Muscle layer of colon (tissue), 2 donors: Measurements from ENCODE around the gene CCDC87.

Experiments
- H3K27ac ChIP-seq: one replicate; pipeline ENCODE4 v1.7.0; 2013; ENCODE audit warnings: low read depth, mild to moderate bottlenecking, low read length, moderate library complexity
- H3K27me3 ChIP-seq, 2 donors: one replicate each; pipeline ENCODE4 v1.7.0; 2013; ENCODE audit warnings: low read length in 2 of 2, mild to moderate bottlenecking in 2 of 2; ENCODE audit not compliant: insufficient read depth in 2 of 2, control insufficient read depth in 1 of 2
- H3K36me3 ChIP-seq: one replicate; pipeline ENCODE4 v1.7.0; 2013; ENCODE audit warnings: mild to moderate bottlenecking, low read length; ENCODE audit not compliant: insufficient read depth
- H3K4me1 ChIP-seq: one replicate; pipeline ENCODE4 v1.7.0; 2013; ENCODE audit warnings: mild to moderate bottlenecking, low read length; ENCODE audit not compliant: insufficient read depth
- H3K4me3 ChIP-seq, 2 donors: one replicate each; pipeline ENCODE4 v1.7.0; 2013; ENCODE audit warnings: low read length in 2 of 2, low read depth in 1 of 2, mild to moderate bottlenecking in 1 of 2, moderate library complexity in 1 of 2
- H3K9ac ChIP-seq: one replicate; pipeline ENCODE4 v1.7.0; 2013; ENCODE audit warnings: low read length
- H3K9me3 ChIP-seq: one replicate; pipeline ENCODE4 v1.7.0; 2013; ENCODE audit warnings: mild to moderate bottlenecking, low read length
- donor health status: abdominal sarcoma.
- donor health status: Adenocarcinoma of cecum.

CCDC87 gene

DNA sequence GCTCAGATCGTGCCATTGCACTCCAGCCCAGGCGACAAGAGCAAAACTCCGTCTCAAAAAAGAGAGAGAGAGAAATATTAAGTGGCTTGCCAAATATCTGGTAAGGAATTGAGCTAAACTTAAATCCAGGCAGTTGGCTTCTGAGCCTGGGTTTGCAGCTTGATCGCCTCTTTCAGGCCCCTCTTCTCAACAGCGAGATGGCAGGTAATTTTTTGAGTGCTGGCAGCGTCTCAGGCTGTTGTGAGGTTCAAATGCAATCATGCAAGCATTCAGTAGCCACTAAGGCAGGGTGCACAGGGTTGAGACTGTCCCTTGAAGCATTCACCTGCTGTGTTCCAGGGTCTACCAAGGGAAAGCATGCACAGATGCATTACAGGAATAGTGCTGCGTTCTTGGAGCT is 23.8 kb downstream of the CCDC87 start:
- H3K27me3 ChIP-seq = no peaks in the 10 kb centered on the region
- no peak overlapping the region for H3K27ac ChIP-seq
- no peaks in the 10 kb centered on the region for H3K9me3 ChIP-seq
- H3K36me3 ChIP-seq = peaks cover 4% of the 10 kb centered on the region
- peak overlapping the region in 1 of 2 donors; percentile 70 for H3K4me3 ChIP-seq
- H3K9ac ChIP-seq = no peak overlapping the region
- H3K4me1 ChIP-seq = peaks cover 14% of the 10 kb centered on the region

DNA sequence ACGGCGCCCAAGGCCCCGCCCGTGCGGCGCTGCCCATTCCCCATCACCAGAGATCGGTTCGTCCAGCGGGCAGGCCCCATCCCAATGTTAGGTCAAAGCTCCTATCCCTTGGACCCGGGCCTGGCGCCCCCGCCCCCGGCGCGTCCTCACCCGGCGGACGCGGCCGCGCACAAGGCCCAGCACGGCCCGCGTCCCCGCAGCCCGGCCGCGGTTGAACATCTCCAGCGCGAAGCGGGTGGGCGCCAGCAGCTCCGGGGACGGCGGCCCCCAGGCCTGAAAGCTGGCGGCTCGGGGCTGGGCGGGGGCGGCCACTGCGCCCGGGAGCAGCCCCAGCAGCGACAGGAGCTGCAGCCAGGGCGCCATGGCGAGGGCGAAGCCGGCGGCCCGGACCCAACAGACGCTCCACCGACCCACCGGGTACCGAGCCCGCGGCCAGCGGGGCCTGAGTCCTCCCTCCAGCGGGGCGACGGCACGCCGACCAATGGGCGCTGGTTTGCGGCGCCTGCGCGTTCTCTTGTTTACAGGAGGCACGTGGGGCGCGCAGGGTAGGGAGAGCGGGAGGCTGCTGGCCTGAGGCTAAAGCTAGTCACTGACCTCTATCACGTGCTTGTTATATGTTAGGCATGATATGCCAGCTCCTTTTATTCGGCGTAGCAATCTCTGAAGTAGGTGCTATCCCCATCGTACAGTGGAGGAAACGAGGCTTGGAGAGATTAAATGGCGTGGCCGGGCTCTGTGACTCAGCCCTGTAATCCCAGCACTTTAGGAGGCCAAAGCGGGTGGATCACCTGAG is 24.5 kb downstream of the CCDC87 start, which contains the start of gene CTSF:
CTSF (minus strand) TSS at position 483 of the 793 bp plus-strand sequence; CDS start at position 363, 120 bp downstream.
- Histone ChIP-seq H3K9me3 (no peaks in the 10 kb centered on the region), H3K36me3 (peaks cover 4% of the 10 kb centered on the region), H3K27me3 (no peaks in the 10 kb centered on the region), H3K4me1 (peaks cover 14% of the 10 kb centered on the region), H3K4me3 (peak within 1 kb of the TSS; percentile 38 to 70), H3K9ac (no peak within 1 kb of the TSS), H3K27ac (peak within 1 kb of the TSS; percentile 52)

DNA sequence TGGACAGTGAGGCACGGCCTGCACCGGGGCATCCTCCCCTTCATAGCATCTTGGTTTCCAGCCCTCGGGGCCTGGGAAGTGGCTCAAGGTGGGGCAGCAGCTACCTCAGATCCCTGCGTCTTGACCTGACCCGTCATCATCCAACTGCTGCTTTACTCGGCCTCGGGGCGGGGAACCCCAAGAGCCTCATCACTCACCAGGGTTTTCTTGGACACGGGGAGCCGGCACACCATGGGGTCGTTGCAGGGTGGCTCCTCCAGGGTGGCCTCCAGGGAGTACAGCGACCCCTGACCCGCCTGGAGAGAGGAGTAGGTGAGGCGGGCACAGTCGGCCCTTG is 25.1 kb downstream of the CCDC87 start:
- H3K36me3 ChIP-seq = peaks cover 4% of the 10 kb centered on the region
- H3K27ac ChIP-seq = no peak overlapping the region
- H3K4me1 ChIP-seq = peaks cover 14% of the 10 kb centered on the region
- peak overlapping the region; percentile 38 to 70 for H3K4me3 ChIP-seq
- H3K27me3 ChIP-seq = no peaks in the 10 kb centered on the region
- no peaks in the 10 kb centered on the region for H3K9me3 ChIP-seq
- no peak overlapping the region for H3K9ac ChIP-seq

DNA sequence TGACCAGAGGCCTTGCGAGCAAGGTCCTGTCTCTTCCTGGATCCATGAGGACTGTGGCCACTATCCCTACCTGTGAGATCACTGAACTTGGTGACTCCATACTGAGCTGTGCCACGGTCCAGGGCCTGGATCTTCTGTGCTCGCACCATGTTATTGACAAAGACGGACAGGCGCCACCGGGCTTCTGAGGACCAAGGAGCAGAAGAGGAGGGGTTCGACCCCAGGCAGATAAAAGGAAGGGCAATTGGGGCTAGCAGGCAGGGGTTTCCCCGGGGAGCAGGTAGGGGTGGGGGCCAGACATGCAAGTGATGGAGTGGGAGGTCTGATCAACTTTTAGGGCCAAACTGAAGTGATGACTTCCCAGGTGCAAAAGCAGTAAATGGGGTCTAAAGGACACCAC is 26.6 kb downstream of the CCDC87 start:
- Histone ChIP-seq H3K27ac (no peak overlapping the region), H3K4me1 (peaks cover 14% of the 10 kb centered on the region), H3K9ac (no peak overlapping the region), H3K4me3 (no peak overlapping the region), H3K36me3 (peaks cover 4% of the 10 kb centered on the region), H3K9me3 (no peaks in the 10 kb centered on the region), H3K27me3 (no peaks in the 10 kb centered on the region)

DNA sequence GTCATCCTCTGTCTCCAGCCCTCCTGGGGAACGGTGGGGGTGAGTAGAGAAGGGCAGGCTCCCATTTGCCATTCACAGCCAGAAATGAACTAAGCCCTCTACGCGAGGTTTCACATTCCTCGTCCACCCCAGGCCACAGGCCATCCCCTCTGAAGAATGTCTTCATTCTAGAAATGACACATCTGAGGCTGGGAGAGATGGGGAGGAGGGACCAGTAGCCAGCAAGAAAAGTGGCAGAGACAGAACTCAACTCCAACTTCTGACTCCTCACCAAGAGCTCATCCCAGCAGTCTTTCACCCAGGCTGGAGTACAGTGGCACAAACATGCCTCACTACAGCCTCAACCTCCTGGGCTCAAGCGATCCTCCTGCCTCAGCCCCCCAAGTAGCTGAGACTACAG is 27.9 kb downstream of the CCDC87 start:
- Histone ChIP-seq H3K4me3 (no peak overlapping the region), H3K4me1 (peaks cover 14% of the 10 kb centered on the region), H3K27me3 (no peaks in the 10 kb centered on the region), H3K27ac (no peak overlapping the region), H3K9me3 (no peaks in the 10 kb centered on the region), H3K9ac (no peak overlapping the region), H3K36me3 (peaks cover 4% of the 10 kb centered on the region)

DNA sequence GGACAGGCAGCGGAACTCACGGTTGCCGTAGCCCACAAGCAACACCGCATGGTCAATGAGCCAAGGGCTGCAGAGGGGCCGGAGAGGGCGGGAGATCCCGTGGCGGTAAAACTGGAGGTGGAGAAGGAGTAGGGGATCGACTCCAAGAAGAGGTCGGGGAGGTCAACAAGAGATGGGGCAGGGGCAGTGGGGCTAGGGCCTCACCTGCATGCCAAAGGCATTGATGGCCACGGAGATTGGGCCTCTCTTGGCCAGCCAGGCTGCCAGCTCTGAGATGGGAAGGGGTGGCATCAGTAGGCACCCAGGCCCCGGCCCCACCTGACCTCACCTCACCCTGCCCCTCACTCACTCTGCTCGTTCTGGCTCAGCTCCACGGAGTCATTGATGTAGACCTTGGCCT is 28.3 kb downstream of the CCDC87 start:
- H3K4me3 ChIP-seq = no peak overlapping the region
- H3K27me3 ChIP-seq = no peaks in the 10 kb centered on the region
- peaks cover 14% of the 10 kb centered on the region for H3K4me1 ChIP-seq
- H3K9ac ChIP-seq = no peak overlapping the region
- H3K9me3 ChIP-seq = no peaks in the 10 kb centered on the region
- H3K27ac ChIP-seq = no peak overlapping the region
- H3K36me3 ChIP-seq = peaks cover 4% of the 10 kb centered on the region

DNA sequence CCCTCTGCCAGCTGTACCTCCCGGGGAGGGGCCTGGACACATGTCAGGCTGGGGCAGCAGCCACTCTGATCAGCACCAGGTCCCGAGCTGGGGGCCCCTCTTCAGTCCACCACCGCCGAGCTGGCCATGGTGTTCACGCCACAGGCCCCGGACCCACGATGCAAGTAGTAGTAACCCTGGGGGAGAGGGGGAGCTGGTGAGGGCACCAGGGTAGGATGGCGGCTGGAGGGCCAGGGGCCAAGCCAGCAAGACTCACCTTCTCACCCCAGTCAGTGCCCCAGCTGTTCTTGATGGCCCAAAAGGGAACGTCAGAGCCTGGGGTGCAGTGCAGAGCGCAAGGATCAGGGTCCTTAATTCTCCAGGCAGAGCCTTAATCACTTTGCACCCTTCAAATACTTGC is 29.0 kb downstream of the CCDC87 start:
- no peak overlapping the region for H3K9ac ChIP-seq
- H3K36me3 ChIP-seq = peaks cover 4% of the 10 kb centered on the region
- no peak overlapping the region for H3K27ac ChIP-seq
- no peaks in the 10 kb centered on the region for H3K9me3 ChIP-seq
- no peak overlapping the region for H3K4me3 ChIP-seq
- peaks cover 16% of the 10 kb centered on the region for H3K4me1 ChIP-seq
- H3K27me3 ChIP-seq = no peaks in the 10 kb centered on the region

DNA sequence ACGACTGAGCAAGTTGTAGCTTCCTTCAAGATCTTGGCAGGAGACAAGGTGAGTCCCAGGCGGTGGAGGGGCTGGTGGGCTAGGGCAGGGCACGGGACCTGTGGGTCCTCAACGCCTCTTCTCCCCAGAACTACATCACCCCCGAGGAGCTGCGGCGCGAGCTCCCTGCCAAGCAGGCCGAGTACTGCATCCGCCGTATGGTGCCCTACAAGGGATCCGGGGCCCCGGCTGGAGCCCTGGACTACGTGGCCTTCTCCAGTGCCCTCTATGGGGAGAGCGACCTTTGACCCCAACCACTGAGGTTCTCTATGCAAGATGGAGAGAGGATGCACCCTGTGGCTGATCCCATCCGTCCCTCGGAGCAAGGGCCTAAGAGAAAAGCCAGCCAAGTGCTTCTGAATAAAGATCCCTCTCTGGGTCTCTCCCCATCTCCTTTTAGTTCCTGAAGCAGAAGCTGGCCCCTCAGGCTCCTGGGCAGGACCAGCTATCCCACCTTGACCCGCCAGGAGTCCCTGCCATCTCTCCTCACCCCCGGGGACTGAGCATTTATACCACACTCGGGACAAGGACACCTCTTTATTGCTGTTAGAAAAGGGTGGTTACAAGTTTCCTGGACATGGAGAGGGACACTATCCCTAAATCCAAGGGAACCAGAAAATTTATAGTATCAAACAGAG is 29.8 kb downstream of the CCDC87 start:
- H3K27me3 ChIP-seq = no peaks in the 10 kb centered on the region
- H3K4me1 ChIP-seq = peaks cover 14% of the 10 kb centered on the region
- H3K36me3 ChIP-seq = peaks cover 4% of the 10 kb centered on the region
- no peak overlapping the region for H3K4me3 ChIP-seq
- no peak overlapping the region for H3K9ac ChIP-seq
- no peak overlapping the region for H3K27ac ChIP-seq
- no peaks in the 10 kb centered on the region for H3K9me3 ChIP-seq

DNA sequence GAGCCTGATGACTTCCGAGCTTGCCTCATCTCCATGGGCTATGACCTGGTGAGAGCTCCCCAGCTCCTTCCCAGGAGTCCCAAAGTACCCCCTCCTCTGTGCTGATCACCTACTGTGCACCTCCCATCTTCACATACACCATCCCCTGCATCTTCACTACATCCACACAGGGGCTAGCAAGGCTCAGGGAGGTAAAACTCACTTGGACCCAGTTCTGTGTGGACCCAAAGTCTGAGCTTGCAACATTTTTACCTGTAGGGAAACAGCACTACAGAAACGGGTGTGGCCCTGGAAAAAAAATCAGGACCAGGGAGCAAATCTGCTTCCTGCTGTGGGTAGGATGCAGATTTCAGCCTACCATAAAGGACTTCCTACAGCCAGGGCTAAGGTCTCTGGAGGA is 30.6 kb downstream of the CCDC87 start:
- H3K27me3 ChIP-seq = no peaks in the 10 kb centered on the region
- H3K9ac ChIP-seq = no peak overlapping the region
- no peaks in the 10 kb centered on the region for H3K9me3 ChIP-seq
- H3K4me3 ChIP-seq = no peak overlapping the region
- H3K36me3 ChIP-seq = peaks cover 4% of the 10 kb centered on the region
- H3K4me1 ChIP-seq = peaks cover 7% of the 10 kb centered on the region
- no peak overlapping the region for H3K27ac ChIP-seq

DNA sequence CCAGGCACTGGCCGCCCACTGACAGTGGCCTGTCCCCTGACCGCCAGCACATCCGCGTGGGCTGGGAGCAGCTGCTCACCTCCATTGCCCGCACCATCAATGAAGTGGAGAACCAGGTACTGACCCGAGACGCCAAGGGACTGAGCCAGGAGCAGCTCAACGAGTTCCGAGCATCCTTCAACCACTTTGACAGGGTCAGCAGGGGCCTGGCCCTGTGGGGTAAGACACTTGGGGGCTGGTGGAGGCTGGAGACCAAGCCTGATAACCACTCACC is 31.0 kb downstream of the CCDC87 start:
- peaks cover 4% of the 10 kb centered on the region for H3K36me3 ChIP-seq
- H3K27ac ChIP-seq = no peak overlapping the region
- peaks cover 4% of the 10 kb centered on the region for H3K4me1 ChIP-seq

DNA sequence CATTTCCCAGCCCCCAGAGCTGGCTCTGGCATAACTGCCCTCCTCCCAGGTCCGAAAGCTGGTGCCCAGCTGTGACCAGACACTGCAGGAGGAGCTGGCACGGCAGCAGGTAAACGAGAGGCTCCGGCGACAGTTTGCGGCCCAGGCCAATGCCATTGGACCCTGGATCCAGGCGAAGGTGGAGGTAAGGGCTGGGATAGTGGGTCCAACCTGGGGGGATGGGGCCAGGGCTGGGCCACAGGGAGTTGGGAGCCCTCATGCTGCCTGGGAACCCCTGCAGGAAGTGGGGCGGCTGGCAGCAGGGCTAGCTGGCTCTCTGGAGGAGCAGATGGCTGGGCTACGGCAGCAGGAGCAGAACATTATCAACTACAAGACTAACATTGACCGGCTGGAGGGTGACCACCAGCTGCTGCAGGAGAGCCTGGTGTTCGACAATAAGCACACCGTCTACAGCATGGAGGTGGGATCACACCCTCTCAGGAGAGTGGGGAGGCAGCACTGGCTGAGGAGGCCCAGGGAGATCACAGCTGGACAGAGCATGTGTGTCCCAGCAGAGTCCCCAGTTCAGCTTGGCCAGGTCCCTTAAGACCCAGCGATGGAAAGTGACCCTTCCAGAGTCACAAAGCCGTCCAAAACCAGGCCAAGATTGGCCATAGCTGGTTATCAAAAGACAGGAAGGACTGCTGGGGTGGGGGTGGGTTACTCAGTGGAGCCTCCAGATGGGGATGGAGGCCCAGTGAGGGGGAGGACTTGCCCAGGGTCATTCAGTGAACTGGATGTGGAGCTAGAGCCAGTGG is 31.5 kb downstream of the CCDC87 start:
- Histone ChIP-seq H3K36me3 (peaks cover 4% of the 10 kb centered on the region), H3K27ac (no peak overlapping the region), H3K4me3 (no peak overlapping the region), H3K9me3 (no peaks in the 10 kb centered on the region), H3K9ac (no peak overlapping the region), H3K4me1 (peaks cover 4% of the 10 kb centered on the region), H3K27me3 (no peaks in the 10 kb centered on the region)

More for the DNA sequence above, 31.0 kb downstream of the CCDC87 start:
- Histone ChIP-seq H3K9me3 (no peaks in the 10 kb centered on the region), H3K27me3 (no peaks in the 10 kb centered on the region), H3K4me3 (no peak overlapping the region), H3K9ac (no peak overlapping the region)
